HG03280 (cell line): ENCODE results near the gene PRR13.
"Not testable (repeated sequence)": the region's sequence is repeated elsewhere in the genome, so short reads cannot be mapped to it uniquely, and the experiment has no call there.

ENCODE experiments used
- ATAC-seq: cut with Tn5 transposase; IDR thresholded peaks from one replicate; pipeline ENCODE4 v1.9.1; 2021; ENCODE audit warnings: mild to moderate bottlenecking, moderate library complexity; ENCODE audit not compliant: unreplicated experiment

PRR13 gene

GRCh38 chr12:53435326-53435725, 6.2 kb upstream of the PRR13 start:
- not testable (repeated sequence) for ATAC-seq

- not testable (repeated sequence) for ATAC-seq
These were observed 2.0 kb upstream of the PRR13 start for GRCh38 chr12:53439582-53439981.

GRCh38 chr12:53443955-53444354, 2.4 kb downstream of the PRR13 start:
- ATAC-seq = no peak

GRCh38 chr12:53444593-53445325, 3.2 kb downstream of the PRR13 start:
- not testable (repeated sequence) for ATAC-seq

GRCh38 chr12:53450936-53451335, 9.4 kb downstream of the PRR13 start:
- no peak for ATAC-seq

- ATAC-seq = peak; percentile 96
These were observed 10.2 kb downstream of the PRR13 start, which contains the start of gene PCBP2 for GRCh38 chr12:53451661-53452158. TSS of gene PCBP2 (plus strand) at chr12:53452102. CDS start at chr12:53454801, 2,699 bp downstream.

- peak; percentile 35 for ATAC-seq
These were observed 10.9 kb downstream of the PRR13 start for GRCh38 chr12:53452159-53453077.

- no peak for ATAC-seq
These were observed 12.6 kb downstream of the PRR13 start for GRCh38 chr12:53453953-53454640.

- no peak for ATAC-seq
These were observed 13.2 kb downstream of the PRR13 start for GRCh38 chr12:53454707-53455106.

- ATAC-seq = no peak
These were observed 15.3 kb downstream of the PRR13 start for GRCh38 chr12:53456654-53457366.

- ATAC-seq = no peak
These were observed 17.6 kb downstream of the PRR13 start for GRCh38 chr12:53459097-53459496.

- ATAC-seq = no peak
These were observed 19.5 kb downstream of the PRR13 start for GRCh38 chr12:53461059-53461458.

GRCh38 chr12:53461591-53461990, 20.1 kb downstream of the PRR13 start:
- no peak for ATAC-seq

GRCh38 chr12:53462935-53463334, 21.4 kb downstream of the PRR13 start:
- ATAC-seq = no peak

GRCh38 chr12:53463802-53464560, 22.4 kb downstream of the PRR13 start:
- ATAC-seq = no peak

- ATAC-seq = no peak
These were observed 23.3 kb downstream of the PRR13 start for GRCh38 chr12:53464685-53465418.

- ATAC-seq = no peak
These were observed 24.1 kb downstream of the PRR13 start for GRCh38 chr12:53465679-53466078.

- ATAC-seq = no peak
These were observed 25.1 kb downstream of the PRR13 start for GRCh38 chr12:53466640-53467039.

- no peak for ATAC-seq
These were observed 25.5 kb downstream of the PRR13 start for GRCh38 chr12:53467082-53467481.
